ENCODE measurements around the gene DYNLT2B. TPM values are rescaled to one million over a fixed set of nuclear protein-coding genes. Genes with fewer than 3 reads are reported as not detected.

DYNLT2B gene
- polyA plus RNA-seq, 1 donor from 2014 or later = 276 TPM

DNA sequence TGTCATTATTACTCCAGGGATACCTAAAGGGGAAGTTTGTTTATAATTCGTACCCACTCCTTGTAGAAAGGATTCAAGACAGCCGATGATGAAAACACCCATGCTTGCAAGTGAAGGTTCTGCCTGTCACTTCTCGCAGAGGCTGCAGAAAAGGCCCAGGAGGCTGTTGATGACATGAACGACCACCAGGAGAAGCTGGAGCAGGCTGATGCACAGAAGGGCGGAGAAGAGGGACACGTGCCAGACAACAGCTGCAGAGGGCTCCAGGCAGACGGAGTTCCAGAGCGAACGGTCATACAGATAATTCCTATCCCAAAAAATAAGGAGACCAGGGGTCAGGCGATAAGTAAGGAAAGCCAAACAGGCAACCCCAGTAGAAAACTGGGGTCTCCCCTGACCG lies 5.7 kb upstream of the DYNLT2B start:
- H3K27ac ChIP-seq (ENCODE audit: low read length) = no peak overlapping the region
- no peaks in the 10 kb centered on the region for H3K79me2 ChIP-seq (replicated peaks; ENCODE audit: insufficient read depth, low read length)
- TF ChIP-seq EP300 (conservative IDR thresholded peaks at IDR 0.05; ENCODE audit: poor library complexity, severe bottlenecking) (no peak), POLR2AphosphoS5 (IDR thresholded peaks at IDR 0.05) (no peak), MXI1 (conservative IDR thresholded peaks at IDR 0.05; ENCODE audit: poor library complexity, severe bottlenecking) (no peak), EZH2 (IDR thresholded peaks at IDR 0.05; ENCODE audit: borderline replicate concordance, insufficient read depth, low read length, poor library complexity, severe bottlenecking) (no peak), RAD21 (conservative IDR thresholded peaks at IDR 0.05) (no peak), SMC3 (conservative IDR thresholded peaks at IDR 0.05; ENCODE audit: poor library complexity) (no peak), TAF1 (IDR thresholded peaks at IDR 0.05; ENCODE audit: low read depth) (no peak)
- TF ChIP-seq, protein P1, sequence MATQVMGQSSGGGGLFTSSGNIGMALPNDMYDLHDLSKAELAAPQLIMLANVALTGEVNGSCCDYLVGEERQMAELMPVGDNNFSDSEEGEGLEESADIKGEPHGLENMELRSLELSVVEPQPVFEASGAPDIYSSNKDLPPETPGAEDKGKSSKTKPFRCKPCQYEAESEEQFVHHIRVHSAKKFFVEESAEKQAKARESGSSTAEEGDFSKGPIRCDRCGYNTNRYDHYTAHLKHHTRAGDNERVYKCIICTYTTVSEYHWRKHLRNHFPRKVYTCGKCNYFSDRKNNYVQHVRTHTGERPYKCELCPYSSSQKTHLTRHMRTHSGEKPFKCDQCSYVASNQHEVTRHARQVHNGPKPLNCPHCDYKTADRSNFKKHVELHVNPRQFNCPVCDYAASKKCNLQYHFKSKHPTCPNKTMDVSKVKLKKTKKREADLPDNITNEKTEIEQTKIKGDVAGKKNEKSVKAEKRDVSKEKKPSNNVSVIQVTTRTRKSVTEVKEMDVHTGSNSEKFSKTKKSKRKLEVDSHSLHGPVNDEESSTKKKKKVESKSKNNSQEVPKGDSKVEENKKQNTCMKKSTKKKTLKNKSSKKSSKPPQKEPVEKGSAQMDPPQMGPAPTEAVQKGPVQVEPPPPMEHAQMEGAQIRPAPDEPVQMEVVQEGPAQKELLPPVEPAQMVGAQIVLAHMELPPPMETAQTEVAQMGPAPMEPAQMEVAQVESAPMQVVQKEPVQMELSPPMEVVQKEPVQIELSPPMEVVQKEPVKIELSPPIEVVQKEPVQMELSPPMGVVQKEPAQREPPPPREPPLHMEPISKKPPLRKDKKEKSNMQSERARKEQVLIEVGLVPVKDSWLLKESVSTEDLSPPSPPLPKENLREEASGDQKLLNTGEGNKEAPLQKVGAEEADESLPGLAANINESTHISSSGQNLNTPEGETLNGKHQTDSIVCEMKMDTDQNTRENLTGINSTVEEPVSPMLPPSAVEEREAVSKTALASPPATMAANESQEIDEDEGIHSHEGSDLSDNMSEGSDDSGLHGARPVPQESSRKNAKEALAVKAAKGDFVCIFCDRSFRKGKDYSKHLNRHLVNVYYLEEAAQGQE (IDR thresholded peaks at IDR 0.05; ENCODE audit: borderline replicate concordance) = no peak
- TF ChIP-seq, protein P2, sequence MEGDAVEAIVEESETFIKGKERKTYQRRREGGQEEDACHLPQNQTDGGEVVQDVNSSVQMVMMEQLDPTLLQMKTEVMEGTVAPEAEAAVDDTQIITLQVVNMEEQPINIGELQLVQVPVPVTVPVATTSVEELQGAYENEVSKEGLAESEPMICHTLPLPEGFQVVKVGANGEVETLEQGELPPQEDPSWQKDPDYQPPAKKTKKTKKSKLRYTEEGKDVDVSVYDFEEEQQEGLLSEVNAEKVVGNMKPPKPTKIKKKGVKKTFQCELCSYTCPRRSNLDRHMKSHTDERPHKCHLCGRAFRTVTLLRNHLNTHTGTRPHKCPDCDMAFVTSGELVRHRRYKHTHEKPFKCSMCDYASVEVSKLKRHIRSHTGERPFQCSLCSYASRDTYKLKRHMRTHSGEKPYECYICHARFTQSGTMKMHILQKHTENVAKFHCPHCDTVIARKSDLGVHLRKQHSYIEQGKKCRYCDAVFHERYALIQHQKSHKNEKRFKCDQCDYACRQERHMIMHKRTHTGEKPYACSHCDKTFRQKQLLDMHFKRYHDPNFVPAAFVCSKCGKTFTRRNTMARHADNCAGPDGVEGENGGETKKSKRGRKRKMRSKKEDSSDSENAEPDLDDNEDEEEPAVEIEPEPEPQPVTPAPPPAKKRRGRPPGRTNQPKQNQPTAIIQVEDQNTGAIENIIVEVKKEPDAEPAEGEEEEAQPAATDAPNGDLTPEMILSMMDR (IDR thresholded peaks at IDR 0.05; ENCODE audit: poor library complexity, severe bottlenecking) = no peak
- no peaks in the 10 kb centered on the region for H3K27me3 ChIP-seq (ENCODE audit: insufficient read depth, low read depth, low read length)
- no peaks in the 10 kb centered on the region for H3F3A ChIP-seq (ENCODE audit: insufficient read depth, low read length, poor library complexity, severe bottlenecking)
- H3K9ac ChIP-seq (ENCODE audit: low read length) = no peak overlapping the region
- H3K9me3 ChIP-seq (ENCODE audit: low read length) = no peaks in the 10 kb centered on the region
- H4K20me1 ChIP-seq (ENCODE audit: insufficient read depth) = no peaks in the 10 kb centered on the region
- H2AFZ ChIP-seq (ENCODE audit: low read depth, low read length) = no peak overlapping the region
- no peak overlapping the region for H3K4me3 ChIP-seq (ENCODE audit: low read length)
- no peak overlapping the region for H3K4me2 ChIP-seq (ENCODE audit: low read length)
- H3K36me3 ChIP-seq (ENCODE audit: insufficient read depth, low read length) = no peaks in the 10 kb centered on the region
- H3K9me2 ChIP-seq (ENCODE audit: insufficient read depth, low read length) = no peaks in the 10 kb centered on the region

DNA sequence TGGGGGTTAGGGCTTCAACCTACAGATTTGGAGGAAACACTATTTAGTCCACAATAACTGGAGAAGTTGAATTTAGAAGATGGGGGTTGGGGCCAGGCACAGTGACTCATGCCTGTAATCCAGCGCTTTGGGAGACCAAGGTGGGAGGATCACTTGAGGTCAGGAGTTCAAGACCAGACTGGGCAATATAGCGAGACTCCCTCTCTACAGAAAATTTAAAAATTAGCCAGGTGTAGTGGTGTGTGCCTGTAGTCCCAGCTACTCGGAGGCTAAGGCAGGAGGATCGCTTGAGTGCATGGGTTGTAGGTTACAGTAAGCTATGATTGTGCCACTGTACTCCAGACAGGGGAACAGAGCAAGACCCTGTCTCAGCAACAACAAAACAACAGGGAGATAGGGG lies 5.0 kb upstream of the DYNLT2B start:
- H3F3A ChIP-seq (ENCODE audit: insufficient read depth, low read length, poor library complexity, severe bottlenecking) = no peaks in the 10 kb centered on the region
- TF ChIP-seq, protein P2 (IDR thresholded peaks at IDR 0.05; ENCODE audit: poor library complexity, severe bottlenecking) = no peak

More for the DNA sequence above, 5.0 kb upstream of the DYNLT2B start:
- no peaks in the 10 kb centered on the region for H3K9me3 ChIP-seq (ENCODE audit: low read length)
- no peaks in the 10 kb centered on the region for H3K27me3 ChIP-seq (ENCODE audit: insufficient read depth, low read depth, low read length)
- H3K36me3 ChIP-seq (ENCODE audit: insufficient read depth, low read length) = no peaks in the 10 kb centered on the region
- no peaks in the 10 kb centered on the region for H3K79me2 ChIP-seq (replicated peaks; ENCODE audit: insufficient read depth, low read length)
- no peaks in the 10 kb centered on the region for H4K20me1 ChIP-seq (ENCODE audit: insufficient read depth)
- H3K27ac ChIP-seq (ENCODE audit: low read length) = no peak overlapping the region
- no peak overlapping the region for H2AFZ ChIP-seq (ENCODE audit: low read depth, low read length)
- no peak overlapping the region for H3K9ac ChIP-seq (ENCODE audit: low read length)
- no peak overlapping the region for H3K4me3 ChIP-seq (ENCODE audit: low read length)
- H3K4me2 ChIP-seq (ENCODE audit: low read length) = no peak overlapping the region
- H3K9me2 ChIP-seq (ENCODE audit: insufficient read depth, low read length) = no peaks in the 10 kb centered on the region
